Heart right ventricle (tissue), 16 donors: ENCODE results near the gene GAST. TPM values are rescaled to one million over a fixed set of nuclear protein-coding genes. Genes with fewer than 3 reads are reported as not detected.

ENCODE experiments used
- ATAC-seq, 8 donors: fragments of 200-7000 bp; cut with Tn5 transposase; one replicate each; pipeline ENCODE4 v1.9.1; 2020; ENCODE audit warnings: mild to moderate bottlenecking in 8 of 8, moderate library complexity in 8 of 8, moderate number of reproducible peaks in 1 of 8
- DNase-seq, 2 donors: peaks; one replicate each; pipeline ENCODE4 v3.0.0-alpha.2; 2020
- H3K27ac ChIP-seq, 10 donors: fragments of 200-600 bp; sonication (generic) in 2 of 10; one replicate each; pipeline versions ENCODE4 v1.5.0 to v1.8.0; 2020 to 2022; ENCODE audit warnings: mild to moderate bottlenecking in 3 of 10
- H3K27me3 ChIP-seq, 7 donors: fragments of 200-600 bp; one replicate each; pipeline ENCODE4 v1.8.0; 2021 to 2022; ENCODE audit warnings: mild to moderate bottlenecking in 2 of 7
- H3K36me3 ChIP-seq, 9 donors: fragments of 200-600 bp; sonication (generic) in 1 of 9; one replicate each; pipeline versions ENCODE4 v1.5.0 to v1.8.0; 2020 to 2022; ENCODE audit warnings: mild to moderate bottlenecking in 2 of 9
- H3K4me1 ChIP-seq, 9 donors: fragments of 200-600 bp; sonication (generic) in 1 of 9; one replicate each; pipeline versions ENCODE4 v1.5.0 to v1.8.0; 2020 to 2022; ENCODE audit warnings: mild to moderate bottlenecking in 4 of 9
- H3K4me3 ChIP-seq, 10 donors: fragments of 200-600 bp; sonication (generic) in 2 of 10; one replicate each; pipeline versions ENCODE4 v1.5.0 to v1.8.0; 2020 to 2022; ENCODE audit warnings: mild to moderate bottlenecking in 7 of 10, moderate library complexity in 2 of 10
- H3K9me3 ChIP-seq, 11 donors: fragments of 200-600 bp in 10 of 11; sonication (generic) in 2 of 11; one replicate each; pipeline versions ENCODE4 v1.5.0 to v1.8.0; 2013 to 2022; ENCODE audit warnings: mild to moderate bottlenecking in 2 of 11, control low read depth in 1 of 11, moderate library complexity in 1 of 11
- CTCF ChIP-seq, 9 donors: fragments of 200-600 bp; sonication (generic) in 2 of 9; IDR thresholded peaks; one replicate each; pipeline versions ENCODE4 v1.5.0 to v1.8.0; 2021 to 2022; ENCODE audit warnings: antibody characterized with exemption in 9 of 9, mild to moderate bottlenecking in 5 of 9, moderate library complexity in 1 of 9
- WGBS, 2 donors: extraction: QIAGEN DNeasy Blood & Tissue Kit; methylation state at CpG; one replicate each; pipeline ENCODE4 v1.1.7; 2013; ENCODE audit warnings: inconsistent platforms in 1 of 2; 5-methylcytosine and 5-hydroxymethylcytosine counted together
- intact Hi-C, 10 donors: fragments of 100-400 bp; cut with DNase I; formaldehyde crosslinking; loops; one replicate each; pipeline versions ENCODE4 v1.11.1 to v1.14.2; 2022
- polyA plus RNA-seq, 2 donors: library from polyadenylated mRNA; stranded (reverse); fragments of 200-250 nt; gene quantifications; one replicate each; pipeline ENCODE4 v1.2.3, GENCODE V29; 2013
- total RNA-seq, 10 donors: library from RNA; stranded (reverse); fragmentation: NEBNext Ultra II Directional in 3 of 10; extraction: Animal tissue kit (Norgen Biotek cat#: 25700) in 3 of 10; gene quantifications; one replicate each; pipeline versions ENCODE4 v1.2.1 to v1.2.4, GENCODE V29; 2021 to 2023
- donor health status: Arrhythmogenic right ventricular cardiomyopathy.
- donor health status: ischemic (EF 13 %, LVEDD 7.1; RV severe dilation, severe dysfunction).
- donor health status: healthy with polysubstance abuse.
- donor health status: DM: no; HTN: yes; CAD: no.
- donor health status: DM: no; HTN: no; CAD: no.
- donor health status: ischemic (EF 25% LVEDD 6.9; RV normal size, moderate dysfunction).
- donor health status: ischemic (EF 25% LVEDD 5.7; RV mildly dilated, moderate dysfunction).
- donor health status: healthy.
- donor health status: DM: yes; HTN: yes; CAD: no.
- donor health status: Ischemic cardiomyopathy.
- donor health status: ischemic (EF 35%, LVEDD 5.7; RV mildly dilated, moderate dysfunction).
- donor health status: nonischemic (EF 11% LVEDD 7.7; RV severe dilation, severe dysfunction).
- donor health status: DM: yes; HTN: yes; CAD: no.
- donor health status: PGD.
- donor health status: ischemic (EF 29% LVEDD 5.4; RV normal size, mild dysfunction).
- donor health status: nonischemic (EF 23%, LVEDD 6.1; RV moderate dilation, normal function).

The GAST gene
- total and polyA plus RNA-seq, 12 donors = not detected

GRCh38 chr17:41762841-41763240 lies 50.7 kb downstream of the GAST start:
- intact Hi-C loops = no loop called here
- no peak for ATAC-seq
- Histone ChIP-seq H3K9me3 (no peaks in the 10 kb centered on the region), H3K27ac (no peak overlapping the region), H3K4me1 (no peaks in the 10 kb centered on the region), H3K27me3 (no peaks in the 10 kb centered on the region), H3K4me3 (no peak overlapping the region), H3K36me3 (peaks cover 15 to 100% (median 88%) of the 10 kb centered on the region in 9 donors)
- WGBS, 2 donors = 94 to 96% methylated on average over 16 of the region's 16 CpGs
- DNase-seq = no peak
- TF ChIP-seq CTCF (IDR thresholded peaks at IDR 0.05) = no peak

GRCh38 chr17:41763327-41763726 lies 51.2 kb downstream of the GAST start:
- intact Hi-C loops = no loop called here
- no peak for TF ChIP-seq CTCF (IDR thresholded peaks at IDR 0.05)
- peaks cover 13 to 100% (median 88%) of the 10 kb centered on the region in 9 donors for H3K36me3 ChIP-seq
- peak in 4 of 8 donors; percentile 6 to 34 (median 16) for ATAC-seq
- H3K4me3 ChIP-seq = no peak overlapping the region
- no peak for DNase-seq
- H3K4me1 ChIP-seq = no peaks in the 10 kb centered on the region
- 93 to 95% methylated on average over 8 of the region's 8 CpGs for WGBS, 2 donors
- no peaks in the 10 kb centered on the region for H3K27me3 ChIP-seq
- H3K27ac ChIP-seq = no peak overlapping the region
- no peaks in the 10 kb centered on the region for H3K9me3 ChIP-seq

Other genes starting within 250 kb of the GAST start
- gene KRT32, start 244.9 kb upstream of the GAST start, total RNA-seq = under 1 TPM in 2 of 10 donors, not detected in 8; 0.14 to 0.21 TPM
- gene KRT32, start 244.9 kb upstream of the GAST start, polyA plus RNA-seq = under 1 TPM in 1 of 2 donors, not detected in 1; 0.22 TPM
- gene KRT35, start 231.2 kb upstream of the GAST start, total RNA-seq = not detected
- not detected for gene KRT35, start 231.2 kb upstream of the GAST start, polyA plus RNA-seq
- not detected for gene KRT36, start 222.4 kb upstream of the GAST start, total RNA-seq
- gene KRT36, start 222.4 kb upstream of the GAST start, polyA plus RNA-seq = not detected
- gene KRT13, start 206.7 kb upstream of the GAST start, total RNA-seq = not detected
- gene KRT13, start 206.7 kb upstream of the GAST start, polyA plus RNA-seq = 1 to 10 TPM in 1 of 2 donors, not detected in 1; 6.7 TPM
- under 1 TPM in 1 of 10 donors, not detected in 9; 0.07 TPM for gene KRT15, start 193.4 kb upstream of the GAST start, total RNA-seq
- under 1 TPM in 1 of 2 donors, not detected in 1; 0.22 TPM for gene KRT15, start 193.4 kb upstream of the GAST start, polyA plus RNA-seq
- gene KRT19, start 184.0 kb upstream of the GAST start, total RNA-seq = 1 to 10 TPM in 3 of 10 donors, under 1 TPM in 7; 0.37 to 5.7 (median 0.77) TPM
- 1 to 10 TPM; 1.2 to 1.7 TPM for gene KRT19, start 184.0 kb upstream of the GAST start, polyA plus RNA-seq
- not detected for gene KRT9, start 140.3 kb upstream of the GAST start, total RNA-seq
- not detected for gene KRT9, start 140.3 kb upstream of the GAST start, polyA plus RNA-seq
- not detected for gene KRT14, start 125.4 kb upstream of the GAST start, total RNA-seq
- under 1 TPM in 1 of 2 donors, not detected in 1; 0.30 TPM for gene KRT14, start 125.4 kb upstream of the GAST start, polyA plus RNA-seq
- gene KRT16, start 99.6 kb upstream of the GAST start, total RNA-seq = under 1 TPM in 1 of 10 donors, not detected in 9; 0.15 TPM
- gene KRT16, start 99.6 kb upstream of the GAST start, polyA plus RNA-seq = under 1 TPM; 0.12 to 0.44 TPM
- gene KRT17, start 87.8 kb upstream of the GAST start, total RNA-seq = not detected
- gene KRT17, start 87.8 kb upstream of the GAST start, polyA plus RNA-seq = under 1 TPM in 1 of 2 donors, not detected in 1; 0.07 TPM
- gene EIF1, start 23.4 kb upstream of the GAST start, total RNA-seq = 1,000 to 10,000 TPM; 1,115 to 1,330 (median 1,284) TPM
- gene EIF1, start 23.4 kb upstream of the GAST start, polyA plus RNA-seq = 1,000 to 10,000 TPM in 1 of 2 donors, 100 to 1,000 TPM in 1; 551 to 1,123 TPM
- under 1 TPM in 1 of 10 donors, not detected in 9; 0.18 TPM for gene HAP1, start 22.3 kb downstream of the GAST start, total RNA-seq
- under 1 TPM in 1 of 2 donors, not detected in 1; 0.03 TPM for gene HAP1, start 22.3 kb downstream of the GAST start, polyA plus RNA-seq
- gene JUP, start 74.4 kb downstream of the GAST start, total RNA-seq = 100 to 1,000 TPM; 113 to 217 (median 156) TPM
- 10 to 100 TPM; 80.2 to 95.8 TPM for gene JUP, start 74.4 kb downstream of the GAST start, polyA plus RNA-seq
- gene P3H4, start 99.6 kb downstream of the GAST start, total RNA-seq = 1 to 10 TPM; 2.0 to 7.5 (median 3.8) TPM
- gene P3H4, start 99.6 kb downstream of the GAST start, polyA plus RNA-seq = 1 to 10 TPM; 5.6 to 7.3 TPM
- 10 to 100 TPM in 4 of 10 donors, 1 to 10 TPM in 6; 4.8 to 31.8 (median 8.7) TPM for gene FKBP10, start 100.7 kb downstream of the GAST start, total RNA-seq
- gene FKBP10, start 100.7 kb downstream of the GAST start, polyA plus RNA-seq = 10 to 100 TPM; 27.8 to 29.3 TPM
- 10 to 100 TPM; 14.5 to 25.0 (median 20.5) TPM for gene NT5C3B, start 123.9 kb downstream of the GAST start, total RNA-seq
- 10 to 100 TPM; 42.1 to 48.5 TPM for gene NT5C3B, start 123.9 kb downstream of the GAST start, polyA plus RNA-seq
- under 1 TPM in 4 of 10 donors, not detected in 6; 0.12 to 0.25 (median 0.18) TPM for gene KLHL10, start 125.5 kb downstream of the GAST start, total RNA-seq
- gene KLHL10, start 125.5 kb downstream of the GAST start, polyA plus RNA-seq = under 1 TPM in 1 of 2 donors, not detected in 1; 0.01 TPM
- gene KLHL11, start 153.1 kb downstream of the GAST start, total RNA-seq = 1 to 10 TPM; 2.1 to 4.9 (median 3.6) TPM
- gene KLHL11, start 153.1 kb downstream of the GAST start, polyA plus RNA-seq = 1 to 10 TPM; 1.4 TPM
- gene ACLY, start 206.6 kb downstream of the GAST start, total RNA-seq = 10 to 100 TPM; 22.0 to 42.2 (median 25.2) TPM
- 10 to 100 TPM; 12.1 to 27.0 TPM for gene ACLY, start 206.6 kb downstream of the GAST start, polyA plus RNA-seq
- gene ODAD4, start 218.3 kb downstream of the GAST start, total RNA-seq = 1 to 10 TPM in 3 of 10 donors, under 1 TPM in 7; 0.23 to 1.6 (median 0.63) TPM
- 1 to 10 TPM; 1.2 to 1.5 TPM for gene ODAD4, start 218.3 kb downstream of the GAST start, polyA plus RNA-seq